Globus pallidus (tissue), 1 donor: ENCODE results near the gene PDILT.
"Not testable (repeated sequence)": the region's sequence is repeated elsewhere in the genome, so short reads cannot be mapped to it uniquely, and the experiment has no call there.

ENCODE experiments used
- DNase-seq: peaks from one replicate; pipeline ENCODE4 v3.0.0-alpha.2; 2015; ENCODE audit warnings: low spot score

The PDILT gene, protein sequence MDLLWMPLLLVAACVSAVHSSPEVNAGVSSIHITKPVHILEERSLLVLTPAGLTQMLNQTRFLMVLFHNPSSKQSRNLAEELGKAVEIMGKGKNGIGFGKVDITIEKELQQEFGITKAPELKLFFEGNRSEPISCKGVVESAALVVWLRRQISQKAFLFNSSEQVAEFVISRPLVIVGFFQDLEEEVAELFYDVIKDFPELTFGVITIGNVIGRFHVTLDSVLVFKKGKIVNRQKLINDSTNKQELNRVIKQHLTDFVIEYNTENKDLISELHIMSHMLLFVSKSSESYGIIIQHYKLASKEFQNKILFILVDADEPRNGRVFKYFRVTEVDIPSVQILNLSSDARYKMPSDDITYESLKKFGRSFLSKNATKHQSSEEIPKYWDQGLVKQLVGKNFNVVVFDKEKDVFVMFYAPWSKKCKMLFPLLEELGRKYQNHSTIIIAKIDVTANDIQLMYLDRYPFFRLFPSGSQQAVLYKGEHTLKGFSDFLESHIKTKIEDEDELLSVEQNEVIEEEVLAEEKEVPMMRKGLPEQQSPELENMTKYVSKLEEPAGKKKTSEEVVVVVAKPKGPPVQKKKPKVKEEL

DNA sequence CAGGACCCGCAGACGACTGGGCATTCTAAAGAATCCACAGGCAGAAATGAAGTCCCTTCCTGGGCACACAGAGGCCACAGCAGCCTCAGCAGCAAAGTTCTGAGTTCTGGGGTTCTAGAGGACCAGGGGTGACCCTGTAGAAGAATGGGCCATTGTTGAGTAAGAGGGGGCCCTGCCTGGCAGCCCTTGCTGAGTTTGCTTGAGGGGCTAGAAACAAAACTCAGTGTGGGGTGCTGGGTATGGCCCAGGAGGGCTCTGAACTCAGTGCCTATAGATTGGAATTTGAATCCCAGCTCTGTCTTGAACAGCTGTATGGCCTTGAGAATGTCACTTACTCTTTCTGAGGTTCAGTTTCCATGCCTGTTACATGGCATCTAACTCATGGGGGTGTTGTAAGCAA, at the start of gene PDILT:
Gene PDILT, minus strand, starts transcription at position 101 of the 400 bp plus-strand sequence. CDS start 5,437 bp downstream, outside the sequence.
- no peak for DNase-seq

DNA sequence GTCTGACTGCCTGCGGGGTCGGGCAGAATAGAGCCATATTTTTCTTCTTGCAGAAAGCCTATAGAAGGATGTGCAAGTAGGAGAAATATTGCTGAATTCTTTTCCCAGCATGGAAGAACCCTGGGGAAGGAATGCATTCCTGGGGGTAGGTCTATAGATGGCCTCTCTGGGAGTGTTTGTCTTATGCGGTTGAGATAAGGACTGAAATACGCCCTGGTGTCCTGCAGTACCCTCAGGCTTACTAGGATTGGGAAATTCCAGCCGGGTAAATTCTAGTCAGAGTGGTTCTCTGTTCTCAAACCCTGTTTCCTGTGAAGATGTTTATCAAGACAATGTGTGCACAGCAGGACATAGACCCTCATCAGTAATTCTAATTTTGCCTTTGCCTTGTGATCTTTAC, 49.1 kb upstream of the PDILT start:
- not testable (repeated sequence) for DNase-seq

DNA sequence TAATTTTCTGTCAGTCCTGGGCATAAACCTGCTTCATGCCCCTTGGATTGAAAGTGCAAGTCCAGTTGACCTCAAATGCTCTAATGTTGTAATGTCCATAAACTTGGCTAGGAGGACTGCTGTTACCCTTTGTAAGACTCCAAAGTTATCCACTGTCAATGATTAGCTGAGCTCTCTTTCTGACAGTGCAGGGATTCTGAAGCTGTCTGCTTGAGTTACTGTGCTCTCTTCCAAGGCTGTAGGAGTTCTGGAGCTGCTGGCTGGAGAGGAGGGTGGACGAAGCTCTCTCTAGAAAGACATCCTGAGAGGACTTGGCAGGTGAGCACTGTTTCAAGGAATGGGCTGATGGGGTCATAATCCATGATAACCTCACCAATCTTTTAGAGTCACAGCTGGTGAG, 46.8 kb upstream of the PDILT start, which contains the start of gene ACSM2A:
Gene ACSM2A, plus strand, starts transcription at position 158 of the 400 bp plus-strand sequence. CDS start 8,594 bp downstream, outside the sequence.
- not testable (repeated sequence) for DNase-seq

DNA sequence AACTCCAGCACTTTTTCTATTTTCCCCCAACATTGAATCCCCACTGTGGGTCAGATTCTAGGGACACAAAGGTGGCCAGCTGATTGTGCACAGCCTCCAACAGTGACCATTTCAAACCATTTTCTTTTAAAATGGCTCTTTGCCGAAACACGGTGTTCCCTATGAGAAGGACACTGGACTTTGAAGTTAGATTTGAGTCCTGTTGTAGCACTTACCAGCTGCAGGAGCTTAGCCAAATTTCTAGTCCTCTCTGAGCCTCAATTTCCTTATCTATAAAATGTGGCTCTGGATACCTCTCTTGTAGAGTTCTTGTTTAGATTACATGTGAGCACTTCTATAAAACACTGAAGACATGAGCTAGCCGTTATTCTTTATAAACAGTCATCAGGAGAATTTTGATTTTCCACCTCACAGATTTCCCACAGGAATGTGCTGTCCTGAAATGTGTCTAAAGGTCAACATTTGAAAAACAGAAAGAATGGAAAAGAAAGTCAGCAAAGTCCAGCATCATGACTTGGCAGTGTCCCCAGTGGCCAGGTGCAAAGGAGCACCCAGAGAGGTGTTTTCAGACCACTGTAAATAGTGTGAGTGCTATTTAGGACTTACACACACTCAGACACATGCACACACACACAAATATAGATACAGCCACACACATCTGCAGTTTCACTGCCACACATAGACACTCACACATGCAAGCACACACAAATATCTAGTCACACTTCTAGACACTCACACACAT, 42.3 kb upstream of the PDILT start:
- not testable (repeated sequence) for DNase-seq

GRCh38 chr16:20441859-20442258, 37.3 kb upstream of the PDILT start:
- DNase-seq: not testable (repeated sequence)

GRCh38 chr16:20441191-20441590, 36.7 kb upstream of the PDILT start:
- no peak for DNase-seq

DNA sequence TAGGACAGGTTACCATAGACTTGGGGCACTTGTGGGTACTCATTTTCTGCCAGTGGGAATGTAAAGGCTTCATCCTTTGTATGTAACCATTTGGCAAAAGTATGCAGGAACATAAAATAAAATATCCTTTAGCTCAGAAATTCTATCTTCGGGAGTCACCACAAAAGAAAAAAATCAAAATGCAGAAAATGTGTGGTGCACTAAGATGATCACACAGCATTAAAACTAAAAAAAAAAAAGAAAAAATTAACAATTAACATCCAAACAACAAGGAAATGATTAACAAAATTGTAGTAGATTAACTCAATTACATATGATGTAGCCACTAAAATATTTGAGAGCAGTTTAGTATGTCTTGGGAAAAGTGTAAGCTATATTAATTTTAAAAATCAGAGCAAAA, 36.2 kb upstream of the PDILT start:
- not testable (repeated sequence) for DNase-seq

- not testable (repeated sequence) for DNase-seq
Measured at GRCh38 chr16:20439820-20440231, 35.3 kb upstream of the PDILT start.

- not testable (repeated sequence) for DNase-seq
Measured at GRCh38 chr16:20438950-20439349, 34.4 kb upstream of the PDILT start.

DNA sequence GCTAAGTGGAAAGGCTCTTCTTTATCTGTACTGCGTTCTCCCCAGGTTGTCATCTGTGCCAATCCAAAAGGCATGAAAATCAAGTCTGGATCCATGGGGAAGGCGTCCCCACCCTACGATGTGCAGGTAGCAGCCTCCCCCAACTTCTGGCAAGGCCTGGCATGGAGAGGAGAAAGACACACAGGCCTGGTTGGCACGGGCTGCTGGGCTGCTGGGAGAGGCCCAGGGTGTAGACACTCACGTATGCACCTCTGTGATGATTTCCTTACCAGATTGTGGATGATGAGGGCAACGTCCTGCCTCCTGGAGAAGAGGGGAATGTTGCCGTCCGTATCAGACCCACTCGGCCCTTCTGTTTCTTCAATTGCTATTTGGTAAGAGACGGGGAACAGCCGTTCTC, 26.4 kb upstream of the PDILT start:
- no peak for DNase-seq

DNA sequence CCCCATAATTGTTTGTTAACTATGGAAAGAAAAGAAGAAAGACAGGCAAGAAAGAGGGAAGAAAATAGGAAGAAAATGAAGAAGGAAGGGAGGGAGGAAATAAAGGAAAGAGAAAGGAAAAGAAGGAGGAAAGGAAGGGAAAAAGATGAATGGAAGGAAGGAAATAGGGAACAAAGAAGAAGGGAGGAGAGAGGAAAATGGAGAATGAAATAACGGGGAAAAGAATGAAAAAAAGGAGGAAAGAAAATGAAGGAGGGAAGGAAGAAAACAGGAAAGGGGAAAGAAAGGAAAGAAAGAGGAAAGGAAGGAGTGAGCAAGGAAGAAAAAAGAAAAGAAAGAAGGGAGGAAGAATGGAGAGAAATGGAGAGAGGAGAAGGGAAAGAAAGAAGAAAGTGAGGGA, 25.9 kb upstream of the PDILT start:
- not testable (repeated sequence) for DNase-seq

DNA sequence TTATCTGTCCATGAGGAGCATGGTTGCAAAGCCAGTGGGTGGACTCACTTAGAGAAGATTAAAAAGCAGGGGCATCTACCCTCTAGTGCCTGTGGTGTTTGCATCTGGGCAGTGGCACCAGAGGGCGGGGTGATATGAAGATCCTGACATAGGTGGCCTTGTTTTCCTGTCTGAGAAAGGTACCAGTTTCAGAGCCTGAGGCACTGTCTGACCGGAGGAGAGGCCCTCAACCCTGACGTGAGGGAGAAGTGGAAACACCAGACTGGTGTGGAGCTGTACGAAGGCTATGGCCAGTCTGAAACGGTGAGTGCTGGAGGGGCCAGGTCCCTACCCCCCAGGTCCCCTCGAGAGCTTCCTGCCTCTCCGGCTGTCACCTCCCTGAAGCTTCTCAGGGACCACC, 25.0 kb upstream of the PDILT start:
- not testable (repeated sequence) for DNase-seq

DNA sequence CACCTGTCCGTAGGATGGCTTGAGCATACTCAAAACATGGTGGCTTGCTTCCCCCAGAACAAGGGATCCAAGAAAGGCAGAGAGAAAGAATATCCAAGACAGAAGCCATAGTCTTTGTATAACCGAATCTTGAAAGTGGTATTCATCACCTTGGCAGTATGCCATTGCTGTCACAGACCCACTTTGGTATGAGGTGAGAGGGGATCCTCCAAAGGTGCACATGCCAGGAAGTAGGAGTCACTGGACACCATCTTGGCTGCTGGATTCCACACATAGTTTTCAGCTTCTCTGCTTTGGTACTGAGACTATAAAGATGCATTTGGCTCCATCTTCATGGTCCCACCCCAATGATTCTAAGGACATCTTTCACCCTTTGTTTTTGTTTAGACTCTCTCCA, 22.9 kb upstream of the PDILT start:
- DNase-seq: not testable (repeated sequence)

DNA sequence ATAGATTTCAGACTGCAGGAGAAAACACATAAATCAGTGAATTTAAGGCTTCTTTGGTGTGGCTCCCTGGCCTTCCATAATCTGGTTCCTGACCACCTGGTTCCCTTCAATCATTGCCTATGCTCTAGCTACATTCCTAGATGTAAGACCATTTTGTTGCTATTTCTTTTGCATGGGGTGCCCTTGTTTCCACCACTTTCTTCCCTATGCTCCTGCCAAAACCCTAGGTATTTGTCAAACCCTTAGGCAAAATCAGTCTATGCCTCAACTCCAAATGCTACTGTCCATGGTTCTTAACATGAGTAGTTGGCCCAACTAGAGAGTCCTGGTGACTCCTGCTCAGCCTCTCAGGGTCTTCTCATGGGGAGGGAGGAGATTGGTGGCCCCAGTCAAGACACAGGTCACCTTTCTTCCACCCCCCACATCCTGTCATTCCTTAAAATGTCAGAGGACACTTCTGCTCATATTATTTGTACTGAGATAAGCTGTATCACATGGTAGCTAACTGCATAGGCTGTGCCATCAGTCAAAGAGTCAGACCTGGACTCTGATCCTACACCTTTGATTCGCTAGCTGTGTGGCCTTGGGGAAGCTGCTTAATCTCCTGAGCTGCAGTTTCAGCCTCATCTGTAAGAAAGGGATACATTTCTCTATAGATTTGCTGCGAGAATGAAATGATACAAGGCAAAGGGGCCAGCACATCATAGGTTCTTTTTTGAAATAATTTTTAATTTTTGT, 19.8 kb upstream of the PDILT start:
- no peak for DNase-seq

DNA sequence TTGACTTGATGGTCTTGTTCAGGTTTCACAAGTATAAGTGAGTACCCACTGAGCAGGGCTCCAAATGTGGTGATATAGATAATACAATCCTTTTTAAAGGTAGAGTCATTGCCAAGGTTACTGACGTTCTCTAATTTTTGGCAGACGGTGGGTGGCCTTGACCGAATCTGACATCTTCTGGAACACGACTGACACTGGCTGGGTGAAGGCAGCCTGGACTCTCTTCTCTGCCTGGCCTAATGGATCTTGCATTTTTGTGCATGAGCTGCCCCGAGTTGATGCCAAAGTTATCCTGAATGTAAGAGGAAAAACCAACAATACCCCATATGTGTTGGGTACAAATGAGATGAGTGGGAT, 19.2 kb upstream of the PDILT start:
- not testable (repeated sequence) for DNase-seq

GRCh38 chr16:20421748-20422147, 17.2 kb upstream of the PDILT start:
- DNase-seq: not testable (repeated sequence)

DNA sequence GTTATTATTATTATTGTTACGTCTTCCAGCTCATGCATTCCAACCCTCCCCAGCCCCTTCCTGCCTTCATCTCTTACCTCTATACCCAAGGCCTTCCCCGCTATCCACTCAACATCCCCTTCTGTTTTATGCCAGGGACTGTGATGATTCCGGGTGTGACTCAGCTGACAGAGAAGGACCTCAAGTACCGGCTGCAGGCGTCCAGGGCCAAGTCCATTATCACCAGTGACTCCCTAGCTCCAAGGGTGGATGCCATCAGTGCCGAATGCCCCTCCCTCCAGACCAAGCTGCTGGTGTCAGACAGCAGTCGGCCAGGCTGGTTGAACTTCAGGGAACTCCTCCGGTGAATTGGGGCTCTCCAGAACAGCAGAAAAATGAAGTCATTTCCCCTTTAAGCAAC, 14.6 kb upstream of the PDILT start:
- DNase-seq: not testable (repeated sequence)

DNA sequence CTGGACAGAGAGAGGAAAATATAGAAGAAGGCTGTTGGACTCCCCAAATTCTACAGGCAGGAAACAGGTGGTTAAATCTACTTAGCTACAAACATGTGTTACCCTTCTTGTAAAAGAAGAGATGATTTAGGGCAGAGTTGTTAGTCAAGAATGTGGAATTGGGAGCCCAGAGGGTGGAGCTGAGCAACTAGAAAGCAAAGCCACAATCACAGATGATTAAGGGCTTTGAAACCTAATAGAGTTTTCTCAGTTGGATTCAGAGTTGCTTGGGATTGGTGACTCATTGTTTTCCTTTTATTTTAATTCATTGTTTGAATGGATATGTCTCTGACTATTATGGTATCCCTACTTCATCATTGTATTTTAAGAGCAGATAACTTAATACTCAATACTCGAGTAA, 11.0 kb upstream of the PDILT start:
- DNase-seq: no peak

- DNase-seq: no peak
Measured at GRCh38 chr16:20411055-20411454, 6.5 kb upstream of the PDILT start.

GRCh38 chr16:20410121-20410723, 5.7 kb upstream of the PDILT start:
- DNase-seq: no peak

DNA sequence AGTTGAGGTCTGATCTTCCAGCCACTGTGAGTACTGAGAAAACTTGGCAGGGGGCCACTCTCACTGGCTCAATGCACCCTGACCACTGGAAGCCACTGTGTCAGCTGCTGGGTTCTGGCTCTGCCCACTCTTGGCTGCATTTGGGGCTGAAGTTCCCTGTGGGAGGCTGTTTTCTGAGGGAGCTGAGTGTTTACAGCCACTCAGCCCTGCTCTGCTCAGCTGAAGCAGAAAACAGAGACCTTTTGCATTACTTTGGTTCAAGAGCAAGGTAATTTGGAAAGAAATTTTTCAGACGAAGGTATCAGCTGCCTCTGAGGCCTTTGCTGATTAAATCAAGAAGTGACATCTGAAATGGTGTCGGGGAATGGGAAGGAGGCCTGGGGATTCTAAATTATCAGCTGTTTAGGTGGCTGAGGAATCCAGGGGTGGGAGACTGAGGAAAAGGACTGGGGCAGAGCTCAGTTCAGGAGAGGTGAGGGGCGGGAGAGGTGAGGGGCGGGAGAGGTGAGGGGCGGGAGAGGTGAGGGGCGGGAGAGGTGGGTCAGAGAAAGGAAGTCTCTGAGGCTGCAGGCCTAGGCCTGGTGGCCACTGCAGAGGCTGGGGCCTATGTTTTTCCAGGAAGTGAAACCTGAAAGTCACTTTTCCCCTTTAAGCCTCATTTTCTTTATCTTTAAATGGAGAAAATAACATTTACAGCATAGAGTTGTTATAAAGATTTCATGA, 5.0 kb upstream of the PDILT start, which contains the start of gene ACSM5:
Gene ACSM5, plus strand, starts transcription at position 137 of the 723 bp plus-strand sequence. CDS start 1,951 bp downstream, outside the sequence.
- DNase-seq: peak; percentile 70
